SK-N-SH treated with all-trans-retinoic acid at 6 μM for 48 hours (cell line): ENCODE measurements around the gene AFG3L2.

Experiments
- ARNTL ChIP-seq: fragments of 450-650 bp; formaldehyde crosslinking; IDR thresholded peaks from 2 replicates; pipeline ENCODE4 v1.5.0; 2020; ENCODE audit warnings: low read depth, mild to moderate bottlenecking, moderate library complexity, borderline replicate concordance
- RARB ChIP-seq: fragments of 250-450 bp; sonication (Bioruptor Pico); IDR thresholded peaks from 2 replicates; pipeline ENCODE4 v1.8.0; 2021; ENCODE audit warnings: mild to moderate bottlenecking, moderate library complexity
- TCF4 ChIP-seq: fragments of 250-450 bp; sonication (Bioruptor Pico); IDR thresholded peaks from 2 replicates; pipeline ENCODE4 v1.8.0; 2021; ENCODE audit warnings: mild to moderate bottlenecking, moderate library complexity, borderline replicate concordance
- ZC3H10 ChIP-seq: fragments of 250-450 bp; sonication (Bioruptor Pico); IDR thresholded peaks from 2 replicates; pipeline ENCODE4 v1.5.1; 2021; ENCODE audit warnings: mild to moderate bottlenecking, moderate library complexity
- ZFP30 ChIP-seq: fragments of 450-650 bp; formaldehyde crosslinking; IDR thresholded peaks from 2 replicates; pipeline ENCODE4 v1.5.0; 2022; ENCODE audit warnings: mild to moderate bottlenecking, moderate library complexity
- ZNF70 ChIP-seq: fragments of 450-650 bp; formaldehyde crosslinking; IDR thresholded peaks from 2 replicates; pipeline ENCODE4 v1.5.0; 2020; ENCODE audit warnings: mild to moderate bottlenecking, moderate library complexity
- ZNF8 ChIP-seq: fragments of 450-650 bp; formaldehyde crosslinking; IDR thresholded peaks from 2 replicates; pipeline ENCODE4 v1.5.0; 2020; ENCODE audit warnings: mild to moderate bottlenecking, moderate library complexity
- TF ChIP-seq, protein P1 (sequence below): fragments of 250-450 bp; sonication (Bioruptor Pico); IDR thresholded peaks from 2 replicates; pipeline ENCODE4 v1.5.1; 2021; ENCODE audit warnings: mild to moderate bottlenecking, moderate library complexity
- TF ChIP-seq, protein P2 (sequence below): fragments of 250-450 bp; sonication (Bioruptor Pico); IDR thresholded peaks from 2 replicates; pipeline ENCODE4 v1.5.1; 2020; ENCODE audit warnings: low read depth, mild to moderate bottlenecking, moderate library complexity
- TF ChIP-seq, protein P3 (sequence below): fragments of 250-450 bp; sonication (Bioruptor Pico); IDR thresholded peaks from 2 replicates; pipeline ENCODE4 v1.8.0; 2020; ENCODE audit warnings: mild to moderate bottlenecking, moderate library complexity, borderline replicate concordance

DNA sequence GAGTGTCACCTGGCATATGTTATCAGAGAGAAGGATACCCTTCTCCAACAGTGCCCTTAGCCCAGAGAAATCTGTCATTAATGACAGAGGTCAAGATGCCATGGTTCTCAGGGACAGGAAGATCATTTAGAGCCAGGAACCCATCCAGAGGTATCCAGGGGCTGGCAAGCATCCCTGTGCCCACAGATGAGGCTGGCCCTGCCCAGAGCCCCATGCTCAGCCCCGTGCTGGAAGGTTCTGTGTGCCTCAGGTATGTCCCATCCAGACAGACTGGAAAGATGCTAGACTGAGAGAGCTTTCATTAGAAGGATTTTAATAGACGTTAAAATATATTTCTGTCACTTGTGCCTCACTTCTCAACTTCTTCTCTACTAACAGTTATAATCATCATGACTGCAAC lies 77.2 kb downstream of the AFG3L2 start:
- no peak for TF ChIP-seq ZNF8 (CRISPR knock-in tag)
- no peak for TF ChIP-seq ARNTL (CRISPR knock-in tag)
- TF ChIP-seq, protein P1, sequence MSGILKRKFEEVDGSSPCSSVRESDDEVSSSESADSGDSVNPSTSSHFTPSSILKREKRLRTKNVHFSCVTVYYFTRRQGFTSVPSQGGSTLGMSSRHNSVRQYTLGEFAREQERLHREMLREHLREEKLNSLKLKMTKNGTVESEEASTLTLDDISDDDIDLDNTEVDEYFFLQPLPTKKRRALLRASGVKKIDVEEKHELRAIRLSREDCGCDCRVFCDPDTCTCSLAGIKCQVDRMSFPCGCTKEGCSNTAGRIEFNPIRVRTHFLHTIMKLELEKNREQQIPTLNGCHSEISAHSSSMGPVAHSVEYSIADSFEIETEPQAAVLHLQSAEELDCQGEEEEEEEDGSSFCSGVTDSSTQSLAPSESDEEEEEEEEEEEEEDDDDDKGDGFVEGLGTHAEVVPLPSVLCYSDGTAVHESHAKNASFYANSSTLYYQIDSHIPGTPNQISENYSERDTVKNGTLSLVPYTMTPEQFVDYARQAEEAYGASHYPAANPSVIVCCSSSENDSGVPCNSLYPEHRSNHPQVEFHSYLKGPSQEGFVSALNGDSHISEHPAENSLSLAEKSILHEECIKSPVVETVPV (CRISPR knock-in tag), result no peak
- TF ChIP-seq, protein P2, sequence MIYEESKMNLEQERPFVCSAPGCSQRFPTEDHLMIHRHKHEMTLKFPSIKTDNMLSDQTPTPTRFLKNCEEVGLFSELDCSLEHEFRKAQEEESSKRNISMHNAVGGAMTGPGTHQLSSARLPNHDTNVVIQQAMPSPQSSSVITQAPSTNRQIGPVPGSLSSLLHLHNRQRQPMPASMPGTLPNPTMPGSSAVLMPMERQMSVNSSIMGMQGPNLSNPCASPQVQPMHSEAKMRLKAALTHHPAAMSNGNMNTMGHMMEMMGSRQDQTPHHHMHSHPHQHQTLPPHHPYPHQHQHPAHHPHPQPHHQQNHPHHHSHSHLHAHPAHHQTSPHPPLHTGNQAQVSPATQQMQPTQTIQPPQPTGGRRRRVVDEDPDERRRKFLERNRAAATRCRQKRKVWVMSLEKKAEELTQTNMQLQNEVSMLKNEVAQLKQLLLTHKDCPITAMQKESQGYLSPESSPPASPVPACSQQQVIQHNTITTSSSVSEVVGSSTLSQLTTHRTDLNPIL, result no peak
- TF ChIP-seq RARB, result no peak
- TF ChIP-seq ZNF70 (CRISPR knock-in tag), result no peak
- no peak for TF ChIP-seq TCF4 (CRISPR knock-in tag)
- TF ChIP-seq ZC3H10 (CRISPR knock-in tag), result no peak
- TF ChIP-seq, protein P3, sequence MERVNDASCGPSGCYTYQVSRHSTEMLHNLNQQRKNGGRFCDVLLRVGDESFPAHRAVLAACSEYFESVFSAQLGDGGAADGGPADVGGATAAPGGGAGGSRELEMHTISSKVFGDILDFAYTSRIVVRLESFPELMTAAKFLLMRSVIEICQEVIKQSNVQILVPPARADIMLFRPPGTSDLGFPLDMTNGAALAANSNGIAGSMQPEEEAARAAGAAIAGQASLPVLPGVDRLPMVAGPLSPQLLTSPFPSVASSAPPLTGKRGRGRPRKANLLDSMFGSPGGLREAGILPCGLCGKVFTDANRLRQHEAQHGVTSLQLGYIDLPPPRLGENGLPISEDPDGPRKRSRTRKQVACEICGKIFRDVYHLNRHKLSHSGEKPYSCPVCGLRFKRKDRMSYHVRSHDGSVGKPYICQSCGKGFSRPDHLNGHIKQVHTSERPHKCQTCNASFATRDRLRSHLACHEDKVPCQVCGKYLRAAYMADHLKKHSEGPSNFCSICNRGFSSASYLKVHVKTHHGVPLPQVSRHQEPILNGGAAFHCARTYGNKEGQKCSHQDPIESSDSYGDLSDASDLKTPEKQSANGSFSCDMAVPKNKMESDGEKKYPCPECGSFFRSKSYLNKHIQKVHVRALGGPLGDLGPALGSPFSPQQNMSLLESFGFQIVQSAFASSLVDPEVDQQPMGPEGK (CRISPR knock-in tag), result no peak
- no peak for TF ChIP-seq ZFP30
